Measurements from ENCODE around the gene TNPO2. TPM values are rescaled to one million over a fixed set of nuclear protein-coding genes. Genes with fewer than 3 reads are reported as not detected.
"Not testable (repeated sequence)": the region's sequence is repeated elsewhere in the genome, so short reads cannot be mapped to it uniquely, and the experiment has no call there.

The TNPO2 gene
- total RNA-seq, 1 donor from 2014 or later, result 23.9 TPM

- DNase-seq (ENCODE audit: low read depth, low spot score), result no peak
Measured at GRCh38 chr19:12737835-12738351, 14.2 kb upstream of the TNPO2 start.

- DNase-seq (ENCODE audit: low read depth, low spot score), result peak; percentile 100
Measured at GRCh38 chr19:12736995-12737834, 13.5 kb upstream of the TNPO2 start, which contains the start of gene GET3. TSS of gene GET3 (plus strand) at chr19:12737497. CDS start at chr19:12737506, 9 bp downstream.

GRCh38 chr19:12733369-12734214, 9.9 kb upstream of the TNPO2 start:
- DNase-seq (ENCODE audit: low read depth, low spot score), result no peak

- no peak for DNase-seq (ENCODE audit: low read depth, low spot score)
Measured at GRCh38 chr19:12731337-12731736, 7.6 kb upstream of the TNPO2 start.

- DNase-seq (ENCODE audit: low read depth, low spot score), result no peak
Measured at GRCh38 chr19:12730064-12730463, 6.3 kb upstream of the TNPO2 start.

- DNase-seq (ENCODE audit: low read depth, low spot score), result no peak
Measured at GRCh38 chr19:12727745-12728433, 4.2 kb upstream of the TNPO2 start.

- DNase-seq (ENCODE audit: low read depth, low spot score), result no peak
Measured at GRCh38 chr19:12726988-12727316, 3.2 kb upstream of the TNPO2 start.

GRCh38 chr19:12725612-12726011, 1.9 kb upstream of the TNPO2 start:
- DNase-seq (ENCODE audit: low read depth, low spot score), result not testable (repeated sequence)

- no peak for DNase-seq (ENCODE audit: low read depth, low spot score)
Measured at GRCh38 chr19:12723381-12723640, 421 bp downstream of the TNPO2 start.

GRCh38 chr19:12722566-12723380, 959 bp downstream of the TNPO2 start:
- DNase-seq (ENCODE audit: low read depth, low spot score), result peak; percentile 98

- no peak for DNase-seq (ENCODE audit: low read depth, low spot score)
Measured at GRCh38 chr19:12721656-12722565, 1.8 kb downstream of the TNPO2 start.

- no peak for DNase-seq (ENCODE audit: low read depth, low spot score)
Measured at GRCh38 chr19:12720851-12721655, 2.7 kb downstream of the TNPO2 start.

- no peak for DNase-seq (ENCODE audit: low read depth, low spot score)
Measured at GRCh38 chr19:12720296-12720695, 3.4 kb downstream of the TNPO2 start.

GRCh38 chr19:12715929-12716328, 7.8 kb downstream of the TNPO2 start:
- no peak for DNase-seq (ENCODE audit: low read depth, low spot score)

- no peak for DNase-seq (ENCODE audit: low read depth, low spot score)
Measured at GRCh38 chr19:12715102-12715501, 8.6 kb downstream of the TNPO2 start.

- not testable (repeated sequence) for DNase-seq (ENCODE audit: low read depth, low spot score)
Measured at GRCh38 chr19:12713304-12713703, 10.4 kb downstream of the TNPO2 start.

- not testable (repeated sequence) for DNase-seq (ENCODE audit: low read depth, low spot score)
Measured at GRCh38 chr19:12712077-12712476, 11.7 kb downstream of the TNPO2 start.

GRCh38 chr19:12711187-12711586, 12.5 kb downstream of the TNPO2 start:
- no peak for DNase-seq (ENCODE audit: low read depth, low spot score)

- DNase-seq (ENCODE audit: low read depth, low spot score), result no peak
Measured at GRCh38 chr19:12708641-12709040, 15.1 kb downstream of the TNPO2 start.
